K562 (cell line): ENCODE results near the gene DNAJB13.

ENCODE experiments used
- CBFB ChIP-seq: sonication (generic); formaldehyde crosslinking; IDR thresholded peaks from 2 replicates; pipeline ENCODE4 v1.4.0; 2020; ENCODE audit warnings: mild to moderate bottlenecking, missing genetic modification reagents
- CBX1 ChIP-seq: sonication (generic); IDR thresholded peaks from 2 replicates; pipeline ENCODE4 v1.6.1; 2016; ENCODE audit warnings: antibody characterized with exemption, low read depth, mild to moderate bottlenecking
- NUFIP1 ChIP-seq: fragments of 450-650 bp; IDR thresholded peaks from 2 replicates; pipeline ENCODE4 v1.6.1; 2018; ENCODE audit not compliant: partially characterized antibody
- SMARCA4 ChIP-seq: fragments of 450-650 bp; IDR thresholded peaks from 2 replicates; pipeline ENCODE4 v1.6.1; 2016
- ZFX ChIP-seq: sonication (generic); formaldehyde crosslinking; IDR thresholded peaks from 2 replicates; pipeline ENCODE4 v1.8.0; 2022; ENCODE audit warnings: mild to moderate bottlenecking, missing genetic modification reagents, moderate library complexity
- ZNF146 ChIP-seq: IDR thresholded peaks from one replicate; pipeline ENCODE4 v1.6.1; 2018; ENCODE audit warnings: missing compliant biosample characterization; ENCODE audit not compliant: unreplicated experiment
- ZNF584 ChIP-seq: fragments of 200-800 bp; sonication (Bioruptor generic); IDR thresholded peaks from 2 replicates; pipeline ENCODE4 v1.6.1; 2016; ENCODE audit warnings: low read depth, mild to moderate bottlenecking, missing genetic modification characterization, missing compliant biosample characterization
- ZSCAN29 ChIP-seq: fragments of 450-650 bp; IDR thresholded peaks from 2 replicates; pipeline ENCODE4 v1.6.1; 2017
- TF ChIP-seq, protein P1 (sequence below), 2 experiments: IDR thresholded peaks; 2 replicates each; pipeline ENCODE4 v1.6.1; 2011; ENCODE audit warnings: borderline replicate concordance in 1 of 2, control low read depth in 1 of 2, low read depth in 1 of 2, low read length in 1 of 2, mild to moderate bottlenecking in 1 of 2, mixed read lengths in 1 of 2, moderate library complexity in 1 of 2; ENCODE audit not compliant: insufficient read depth in 1 of 2, insufficient read length in 1 of 2, poor library complexity in 1 of 2, severe bottlenecking in 1 of 2; ENCODE audit errors: extremely low read depth in 1 of 2
- TF ChIP-seq, protein P2 (sequence below): sonication (generic); formaldehyde crosslinking; IDR thresholded peaks from 2 replicates; pipeline ENCODE4 v1.8.0; 2022; ENCODE audit warnings: mild to moderate bottlenecking, missing genetic modification reagents, borderline replicate concordance

DNA sequence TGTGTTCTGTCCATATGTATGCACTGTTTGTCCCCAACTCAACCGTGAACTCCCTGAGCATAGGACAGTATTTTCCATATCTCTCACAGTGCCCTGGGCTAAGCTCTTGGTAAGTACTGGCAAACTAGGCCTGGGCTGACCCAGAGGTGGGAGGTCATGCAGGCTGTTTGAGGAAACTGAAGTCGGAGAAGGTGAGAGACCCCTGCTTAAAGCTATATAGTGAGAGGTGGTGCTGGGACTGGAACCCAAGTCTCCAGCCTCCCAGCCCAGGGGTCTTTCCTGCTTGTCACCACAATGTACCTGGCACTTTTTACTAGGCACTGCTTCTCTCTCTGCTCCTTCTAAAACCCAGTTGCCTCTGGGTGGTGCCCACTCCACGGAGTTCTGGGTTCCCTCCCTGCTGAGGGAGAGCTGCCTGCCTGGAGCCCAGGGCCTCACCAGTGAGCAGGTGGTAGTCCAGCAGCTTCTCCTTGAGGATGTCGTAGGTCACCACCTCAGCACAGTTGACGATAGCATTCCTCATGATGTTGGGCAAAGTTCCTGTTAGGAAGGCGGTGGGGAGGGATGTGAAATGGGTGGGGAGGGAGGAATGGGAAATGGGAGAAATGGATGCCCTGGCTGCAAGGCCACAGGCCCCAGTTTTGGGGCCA lies 53.3 kb downstream of the DNAJB13 start:
- TF ChIP-seq, protein P1, sequence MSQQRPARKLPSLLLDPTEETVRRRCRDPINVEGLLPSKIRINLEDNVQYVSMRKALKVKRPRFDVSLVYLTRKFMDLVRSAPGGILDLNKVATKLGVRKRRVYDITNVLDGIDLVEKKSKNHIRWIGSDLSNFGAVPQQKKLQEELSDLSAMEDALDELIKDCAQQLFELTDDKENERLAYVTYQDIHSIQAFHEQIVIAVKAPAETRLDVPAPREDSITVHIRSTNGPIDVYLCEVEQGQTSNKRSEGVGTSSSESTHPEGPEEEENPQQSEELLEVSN (IDR thresholded peaks at IDR 0.05; ENCODE audit: borderline replicate concordance in 1 of 2, extremely low read depth in 1 of 2, insufficient read depth in 1 of 2, insufficient read length in 1 of 2, low read depth in 1 of 2, low read length in 1 of 2, poor library complexity in 1 of 2, severe bottlenecking in 1 of 2), result no peak
- TF ChIP-seq ZSCAN29 (no peak), ZNF146 (CRISPR knock-in tag) (no peak), ZFX (CRISPR knock-in tag) (no peak), ZNF584 (no peak), CBFB (CRISPR knock-in tag) (no peak), CBX1 (no peak), SMARCA4 (no peak), NUFIP1 (no peak)
- TF ChIP-seq, protein P2, sequence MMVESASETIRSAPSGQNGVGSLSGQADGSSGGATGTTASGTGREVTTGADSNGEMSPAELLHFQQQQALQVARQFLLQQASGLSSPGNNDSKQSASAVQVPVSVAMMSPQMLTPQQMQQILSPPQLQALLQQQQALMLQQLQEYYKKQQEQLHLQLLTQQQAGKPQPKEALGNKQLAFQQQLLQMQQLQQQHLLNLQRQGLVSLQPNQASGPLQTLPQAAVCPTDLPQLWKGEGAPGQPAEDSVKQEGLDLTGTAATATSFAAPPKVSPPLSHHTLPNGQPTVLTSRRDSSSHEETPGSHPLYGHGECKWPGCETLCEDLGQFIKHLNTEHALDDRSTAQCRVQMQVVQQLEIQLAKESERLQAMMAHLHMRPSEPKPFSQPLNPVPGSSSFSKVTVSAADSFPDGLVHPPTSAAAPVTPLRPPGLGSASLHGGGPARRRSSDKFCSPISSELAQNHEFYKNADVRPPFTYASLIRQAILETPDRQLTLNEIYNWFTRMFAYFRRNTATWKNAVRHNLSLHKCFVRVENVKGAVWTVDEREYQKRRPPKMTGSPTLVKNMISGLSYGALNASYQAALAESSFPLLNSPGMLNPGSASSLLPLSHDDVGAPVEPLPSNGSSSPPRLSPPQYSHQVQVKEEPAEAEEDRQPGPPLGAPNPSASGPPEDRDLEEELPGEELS (CRISPR knock-in tag), result no peak
